Fibroblast of lung (primary cell): ENCODE measurements around the gene NOL7. TPM values are rescaled to one million over a fixed set of nuclear protein-coding genes. Genes with fewer than 3 reads are reported as not detected.

Source experiments
- DNase-seq, 2 donors: peaks; one replicate each; pipeline versions ENCODE4 v3.0.0 to v3.0.0-alpha.2; 2010; ENCODE audit warnings: low read depth in 2 of 2
- H2AFZ ChIP-seq: 2 replicates; pipeline ENCODE4 v1.5.1; 2012; ENCODE audit warnings: low read length, control low read depth, inconsistent platforms
- H3K27ac ChIP-seq: 2 replicates; pipeline ENCODE4 v1.5.1; 2011; ENCODE audit warnings: low read length, control low read depth; ENCODE audit not compliant: insufficient read depth
- H3K27me3 ChIP-seq: 2 replicates; pipeline ENCODE4 v1.5.1; 2011; ENCODE audit warnings: mild to moderate bottlenecking, low read length; ENCODE audit not compliant: control insufficient read depth, insufficient read depth
- H3K36me3 ChIP-seq: 2 replicates; pipeline ENCODE4 v1.5.1; 2011; ENCODE audit warnings: low read length; ENCODE audit not compliant: control insufficient read depth, insufficient read depth
- H3K4me1 ChIP-seq: 2 replicates; pipeline ENCODE4 v1.5.1; 2011; ENCODE audit warnings: low read length; ENCODE audit not compliant: control insufficient read depth, insufficient read depth; ENCODE audit errors: extremely low read depth
- H3K4me2 ChIP-seq: 2 replicates; pipeline ENCODE4 v1.5.1; 2011; ENCODE audit warnings: low read length, control low read depth; ENCODE audit not compliant: insufficient read depth; ENCODE audit errors: extremely low read depth
- H3K4me3 ChIP-seq, 4 experiments: fragments of 200-600 bp in 1 of 4; sonication (generic) in 1 of 4; replicated peaks in 1 of 4; 2 replicates each; pipeline ENCODE4 v1.5.1; 2011 to 2016; ENCODE audit warnings: low read length in 4 of 4, low read depth in 3 of 4, mild to moderate bottlenecking in 3 of 4, control low read depth in 2 of 4, inconsistent platforms in 1 of 4, mixed read lengths in 1 of 4; ENCODE audit not compliant: insufficient read depth in 1 of 4; ENCODE audit errors: control extremely low read depth in 1 of 4
- H3K79me2 ChIP-seq: 2 replicates; pipeline ENCODE4 v1.5.1; 2012; ENCODE audit warnings: mild to moderate bottlenecking, low read length, inconsistent platforms; ENCODE audit not compliant: control insufficient read depth, insufficient read depth
- H3K9ac ChIP-seq: 2 replicates; pipeline ENCODE4 v1.5.1; 2011; ENCODE audit warnings: mild to moderate bottlenecking, low read length, control low read depth; ENCODE audit not compliant: insufficient read depth
- H3K9me3 ChIP-seq: 2 replicates; pipeline ENCODE4 v1.5.1; 2012; ENCODE audit warnings: low read depth, low read length; ENCODE audit not compliant: control insufficient read depth, insufficient read depth
- H4K20me1 ChIP-seq: 2 replicates; pipeline ENCODE4 v1.5.1; 2011; ENCODE audit warnings: low read length; ENCODE audit not compliant: control insufficient read depth, insufficient read depth; ENCODE audit errors: extremely low read depth
- CTCF ChIP-seq, 2 donors: IDR thresholded peaks in 1 of 2; conservative IDR thresholded peaks in 1 of 2; 1 replicate in 1 of 2; 2 replicates in 1 of 2; pipeline ENCODE4 v1.5.1; 2011 to 2012; ENCODE audit warnings: low read length in 2 of 2, control low read depth in 1 of 2, inconsistent platforms in 1 of 2, low read depth in 1 of 2, mild to moderate bottlenecking in 1 of 2
- EZH2 ChIP-seq: IDR thresholded peaks from 2 replicates; pipeline ENCODE4 v1.5.1; 2012; ENCODE audit warnings: low read length, control low read depth, mild to moderate bottlenecking; ENCODE audit errors: missing control alignments
- polyA plus RNA-seq, 2 donors: library from polyadenylated mRNA; depleted of rRNA in 1 of 2; stranded (reverse) in 1 of 2; unstranded in 1 of 2; fragments of >200 nt; gene quantifications; 2 replicates each; pipeline ENCODE4 v1.2.1, GENCODE V29; 2011 to 2012; ENCODE audit warnings: missing spikeins in 1 of 2
- total RNA-seq: library from RNA; depleted of rRNA; stranded (reverse); fragments of >200 nt; gene quantifications from 2 replicates; pipeline ENCODE4 v1.2.1, GENCODE V29; 2014

The NOL7 gene
- total and polyA plus RNA-seq, 2 donors (not counting 1 experiment from before 2014, with no cell fraction given): 47.2 to 48.0 TPM

- no peak for DNase-seq
- Histone ChIP-seq H3K27me3 (no peaks in the 10 kb centered on the region), H3K4me1 (peaks cover 4% of the 10 kb centered on the region), H3K79me2 (no peaks in the 10 kb centered on the region), H3K9me3 (no peaks in the 10 kb centered on the region), H3K27ac (no peak overlapping the region), H4K20me1 (no peaks in the 10 kb centered on the region), H3K36me3 (peaks cover 2% of the 10 kb centered on the region), H3K9ac (no peak overlapping the region), H2AFZ (no peak overlapping the region), H3K4me2 (no peak overlapping the region), H3K4me3 (no peak overlapping the region)
- TF ChIP-seq EZH2: no peak
- TF ChIP-seq CTCF (conservative IDR thresholded peaks at IDR 0.05 in 1 of 2, IDR thresholded peaks at IDR 0.05 in 1 of 2; ENCODE audit: low read depth in 1 of 2, low read length in 2 of 2): no peak
Observed at GRCh38 chr6:13589801-13590200, 25.3 kb upstream of the NOL7 start.

GRCh38 chr6:13590574-13591153 lies 24.5 kb upstream of the NOL7 start:
- TF ChIP-seq CTCF (conservative IDR thresholded peaks at IDR 0.05 in 1 of 2, IDR thresholded peaks at IDR 0.05 in 1 of 2; ENCODE audit: low read depth in 1 of 2, low read length in 2 of 2) (no peak), EZH2 (no peak)
- Histone ChIP-seq H3K9me3 (no peaks in the 10 kb centered on the region), H3K4me1 (peaks cover 4% of the 10 kb centered on the region), H2AFZ (no peak overlapping the region), H3K4me2 (no peak overlapping the region), H3K9ac (no peak overlapping the region), H3K36me3 (peaks cover 2% of the 10 kb centered on the region), H3K27ac (no peak overlapping the region), H4K20me1 (no peaks in the 10 kb centered on the region), H3K27me3 (no peaks in the 10 kb centered on the region), H3K79me2 (no peaks in the 10 kb centered on the region), H3K4me3 (no peak overlapping the region)
- no peak for DNase-seq

GRCh38 chr6:13591205-13591921 lies 23.8 kb upstream of the NOL7 start:
- H3K36me3 ChIP-seq: peaks cover 2% of the 10 kb centered on the region

More at GRCh38 chr6:13591205-13591921, 23.8 kb upstream of the NOL7 start:
- no peaks in the 10 kb centered on the region for H4K20me1 ChIP-seq
- H3K4me3 ChIP-seq: no peak overlapping the region
- TF ChIP-seq EZH2 (no peak), CTCF (conservative IDR thresholded peaks at IDR 0.05 in 1 of 2, IDR thresholded peaks at IDR 0.05 in 1 of 2; ENCODE audit: low read depth in 1 of 2, low read length in 2 of 2) (no peak)
- H3K4me2 ChIP-seq: no peak overlapping the region
- peaks cover 4% of the 10 kb centered on the region for H3K4me1 ChIP-seq
- no peak overlapping the region for H2AFZ ChIP-seq
- H3K27ac ChIP-seq: no peak overlapping the region
- no peaks in the 10 kb centered on the region for H3K9me3 ChIP-seq
- H3K79me2 ChIP-seq: no peaks in the 10 kb centered on the region
- no peak overlapping the region for H3K9ac ChIP-seq
- no peak for DNase-seq
- no peaks in the 10 kb centered on the region for H3K27me3 ChIP-seq
